GM11168 (cell line): Measurements from ENCODE around the gene ARFGAP3.
"Not testable (repeated sequence)": the region's sequence is repeated elsewhere in the genome, so short reads cannot be mapped to it uniquely, and the experiment has no call there.

Experiments used
- in situ Hi-C: fragments of 300-500 bp; cut with MboI; formaldehyde crosslinking; loops from one replicate; pipeline ENCODE4 v1.12.0; 2022; ENCODE audit warnings: low sequenced_read_pairs; ENCODE audit not compliant: unreplicated experiment

The ARFGAP3 gene

GRCh38 chr22:42800451-42801251 is 56.4 kb downstream of the ARFGAP3 start:
- in situ Hi-C loops: no loop called here

- in situ Hi-C loops: no loop called here
Measured at GRCh38 chr22:42799461-42800405, 57.3 kb downstream of the ARFGAP3 start.

- in situ Hi-C loops: no loop called here
Measured at GRCh38 chr22:42799061-42799460, 58.0 kb downstream of the ARFGAP3 start.

GRCh38 chr22:42797011-42797410 is 60.1 kb downstream of the ARFGAP3 start:
- in situ Hi-C loops: no loop called here

- in situ Hi-C loops: no loop called here
Measured at GRCh38 chr22:42796081-42796480, 61.0 kb downstream of the ARFGAP3 start.

- in situ Hi-C loops: no loop called here
Measured at GRCh38 chr22:42794551-42795510, 62.2 kb downstream of the ARFGAP3 start.

- in situ Hi-C loops: no loop called here
Measured at GRCh38 chr22:42793848-42794405, 63.1 kb downstream of the ARFGAP3 start.

GRCh38 chr22:42792909-42793847 is 63.9 kb downstream of the ARFGAP3 start:
- in situ Hi-C loops: no loop called here

GRCh38 chr22:42792453-42792908 is 64.6 kb downstream of the ARFGAP3 start:
- in situ Hi-C loops: no loop called here

GRCh38 chr22:42791721-42792452 is 65.2 kb downstream of the ARFGAP3 start:
- in situ Hi-C loops: no loop called here

- in situ Hi-C loops: no loop called here
Measured at GRCh38 chr22:42788466-42788865, 68.6 kb downstream of the ARFGAP3 start.

- in situ Hi-C loops: no loop called here
Measured at GRCh38 chr22:42788021-42788420, 69.1 kb downstream of the ARFGAP3 start.

- in situ Hi-C loops: no loop called here
Measured at GRCh38 chr22:42787357-42787736, 69.7 kb downstream of the ARFGAP3 start.

GRCh38 chr22:42786606-42787356 is 70.3 kb downstream of the ARFGAP3 start:
- in situ Hi-C loops: no loop called here

GRCh38 chr22:42785706-42786499 is 71.2 kb downstream of the ARFGAP3 start:
- in situ Hi-C loops: no loop called here

GRCh38 chr22:42782306-42782705 is 74.8 kb downstream of the ARFGAP3 start:
- in situ Hi-C loops: not testable (repeated sequence)
